Measurements from ENCODE around the gene SYCP2.
A peak's percentile ranks its signal among the peaks of the same experiment; 100 is the strongest.
"Not testable (repeated sequence)": the region's sequence is repeated elsewhere in the genome, so short reads cannot be mapped to it uniquely, and the experiment has no call there.

Gene SYCP2

GRCh38 chr20:59933296-59933848, at the start of gene SYCP2:
Gene SYCP2, minus strand, starts transcription at chr20:59933637. Its CDS starts 11,224 bp downstream, at chr20:59922413.
- peak; percentile 67 for DNase-seq

- DNase-seq = no peak
Measured at GRCh38 chr20:59983076-59983475, 49.6 kb upstream of the SYCP2 start.

GRCh38 chr20:59977086-59977485, 43.6 kb upstream of the SYCP2 start:
- no peak for DNase-seq

- DNase-seq = no peak
Measured at GRCh38 chr20:59976156-59976782, 42.8 kb upstream of the SYCP2 start.

- DNase-seq = no peak
Measured at GRCh38 chr20:59972037-59972801, 38.8 kb upstream of the SYCP2 start.

GRCh38 chr20:59971428-59971827, 38.0 kb upstream of the SYCP2 start:
- DNase-seq = no peak

GRCh38 chr20:59966428-59966827, 33.0 kb upstream of the SYCP2 start:
- DNase-seq = no peak

GRCh38 chr20:59962155-59962554, 28.7 kb upstream of the SYCP2 start:
- DNase-seq = no peak

- DNase-seq = no peak
Measured at GRCh38 chr20:59961423-59961822, 28.0 kb upstream of the SYCP2 start.

GRCh38 chr20:59958626-59959025, 25.2 kb upstream of the SYCP2 start:
- no peak for DNase-seq

GRCh38 chr20:59958123-59958522, 24.7 kb upstream of the SYCP2 start, which contains the start of gene CDH26:
Gene CDH26, plus strand, starts transcription at chr20:59958423. Its CDS starts 304 bp downstream, at chr20:59958727.
- DNase-seq = no peak

- not testable (repeated sequence) for DNase-seq
Measured at GRCh38 chr20:59957568-59957967, 24.1 kb upstream of the SYCP2 start.

- DNase-seq = no peak
Measured at GRCh38 chr20:59955131-59955796, 21.8 kb upstream of the SYCP2 start.

GRCh38 chr20:59954718-59955117, 21.3 kb upstream of the SYCP2 start:
- DNase-seq = no peak

GRCh38 chr20:59949911-59950310, 16.5 kb upstream of the SYCP2 start:
- no peak for DNase-seq

- no peak for DNase-seq
Measured at GRCh38 chr20:59948828-59949720, 15.6 kb upstream of the SYCP2 start.

GRCh38 chr20:59948212-59948611, 14.8 kb upstream of the SYCP2 start:
- no peak for DNase-seq

GRCh38 chr20:59947376-59947775, 13.9 kb upstream of the SYCP2 start:
- no peak for DNase-seq

GRCh38 chr20:59945731-59946130, 12.3 kb upstream of the SYCP2 start:
- DNase-seq = no peak

GRCh38 chr20:59945175-59945574, 11.7 kb upstream of the SYCP2 start:
- DNase-seq = no peak

- DNase-seq = no peak
Measured at GRCh38 chr20:59944726-59945125, 11.3 kb upstream of the SYCP2 start.

GRCh38 chr20:59942245-59942644, 8.8 kb upstream of the SYCP2 start:
- no peak for DNase-seq

- DNase-seq = no peak
Measured at GRCh38 chr20:59940956-59941294, 7.5 kb upstream of the SYCP2 start.

All from stimulated activated naive CD4-positive, alpha-beta T cell treated with Interleukin-2 at 50 U/mL for 16 hours (primary cell).